GM10266 (cell line): ENCODE data around the gene C20orf204.

Experiments used
- DNase-seq: peaks from one replicate; pipeline ENCODE4 v3.0.0; 2012; ENCODE audit errors: extremely low spot score
- TF ChIP-seq, protein P1 (sequence below): IDR thresholded peaks from 2 replicates; pipeline ENCODE4 v1.5.1; 2012; ENCODE audit warnings: mild to moderate bottlenecking, low read depth; ENCODE audit not compliant: control insufficient read depth, insufficient read depth; ENCODE audit errors: missing control alignments

C20orf204 gene

DNA sequence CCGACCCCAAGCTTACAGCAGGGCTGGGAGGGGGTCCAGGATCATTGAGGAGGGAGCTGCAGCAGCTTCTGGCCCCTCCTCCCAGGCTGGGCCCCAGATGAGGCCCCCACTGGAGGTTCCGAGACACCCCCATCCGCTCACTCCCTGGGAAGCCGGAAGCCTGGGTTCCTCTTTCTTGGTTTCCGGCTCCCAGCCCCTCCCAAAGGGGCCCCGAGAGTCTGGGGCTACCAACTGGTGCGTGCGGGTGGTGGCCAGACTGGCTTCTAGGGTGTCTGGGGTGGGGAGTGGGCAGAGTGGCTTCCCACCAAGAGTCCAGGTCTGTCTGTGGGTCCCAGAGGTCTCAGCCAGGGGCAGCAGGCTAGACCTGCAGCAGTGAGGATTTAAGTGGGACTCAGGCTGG is 41.1 kb downstream of the C20orf204 start:
- TF ChIP-seq, protein P1, sequence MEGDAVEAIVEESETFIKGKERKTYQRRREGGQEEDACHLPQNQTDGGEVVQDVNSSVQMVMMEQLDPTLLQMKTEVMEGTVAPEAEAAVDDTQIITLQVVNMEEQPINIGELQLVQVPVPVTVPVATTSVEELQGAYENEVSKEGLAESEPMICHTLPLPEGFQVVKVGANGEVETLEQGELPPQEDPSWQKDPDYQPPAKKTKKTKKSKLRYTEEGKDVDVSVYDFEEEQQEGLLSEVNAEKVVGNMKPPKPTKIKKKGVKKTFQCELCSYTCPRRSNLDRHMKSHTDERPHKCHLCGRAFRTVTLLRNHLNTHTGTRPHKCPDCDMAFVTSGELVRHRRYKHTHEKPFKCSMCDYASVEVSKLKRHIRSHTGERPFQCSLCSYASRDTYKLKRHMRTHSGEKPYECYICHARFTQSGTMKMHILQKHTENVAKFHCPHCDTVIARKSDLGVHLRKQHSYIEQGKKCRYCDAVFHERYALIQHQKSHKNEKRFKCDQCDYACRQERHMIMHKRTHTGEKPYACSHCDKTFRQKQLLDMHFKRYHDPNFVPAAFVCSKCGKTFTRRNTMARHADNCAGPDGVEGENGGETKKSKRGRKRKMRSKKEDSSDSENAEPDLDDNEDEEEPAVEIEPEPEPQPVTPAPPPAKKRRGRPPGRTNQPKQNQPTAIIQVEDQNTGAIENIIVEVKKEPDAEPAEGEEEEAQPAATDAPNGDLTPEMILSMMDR: no peak
- DNase-seq: peak; percentile 73

DNA sequence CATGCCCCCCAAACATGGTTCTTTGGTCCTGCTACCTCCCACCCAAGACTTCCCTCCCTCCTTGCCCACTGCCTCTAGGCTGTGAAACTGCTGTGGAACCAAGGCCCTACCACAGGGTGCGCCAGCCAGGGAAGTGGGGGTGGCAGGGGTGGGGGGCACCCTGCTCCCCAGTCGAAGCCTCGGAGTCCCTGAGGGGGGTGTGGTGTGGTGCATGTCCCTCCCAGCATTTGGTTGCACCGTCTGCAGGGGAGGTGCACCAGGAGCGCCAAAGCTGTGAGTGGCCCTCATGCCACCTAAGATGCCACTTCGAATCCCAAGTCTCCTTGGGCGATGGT is 41.5 kb downstream of the C20orf204 start:
- TF ChIP-seq, protein P1: no peak

DNA sequence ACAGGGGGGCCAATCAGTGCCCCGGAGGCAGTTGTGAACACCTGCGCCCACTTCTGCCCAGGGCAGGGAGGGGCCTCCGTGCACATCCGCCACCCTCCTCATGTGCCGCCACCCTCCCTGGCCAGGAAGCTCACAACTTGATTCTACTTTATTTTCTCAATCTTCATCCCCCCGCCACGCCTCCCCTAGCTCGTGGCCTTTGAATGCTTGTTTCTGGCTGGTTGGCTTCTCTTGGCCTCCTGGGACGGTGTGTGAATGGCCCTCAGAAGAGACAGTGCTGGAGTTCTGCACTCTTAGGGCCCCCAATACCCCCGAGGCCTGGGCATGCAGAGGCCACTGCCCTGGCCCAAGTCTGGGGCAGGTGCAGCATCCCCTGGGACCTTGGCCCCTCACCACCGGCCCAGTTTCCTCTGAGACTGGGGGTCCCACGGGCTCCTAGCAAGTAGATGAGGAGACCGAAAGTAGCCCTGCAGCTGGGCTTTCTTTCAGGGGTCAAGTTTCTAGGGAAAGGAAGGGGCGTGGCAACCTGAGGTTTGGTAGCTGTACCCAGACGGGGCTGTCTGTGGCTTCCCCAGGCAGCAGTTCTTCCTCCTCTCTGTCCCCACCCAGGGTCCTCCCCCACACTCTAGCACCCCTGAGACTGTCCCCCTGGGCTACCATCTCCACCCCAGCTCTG is 42.0 kb downstream of the C20orf204 start:
- no peak for DNase-seq
- TF ChIP-seq, protein P1: no peak

More for the DNA sequence above, 41.5 kb downstream of the C20orf204 start:
- no peak for DNase-seq

DNA sequence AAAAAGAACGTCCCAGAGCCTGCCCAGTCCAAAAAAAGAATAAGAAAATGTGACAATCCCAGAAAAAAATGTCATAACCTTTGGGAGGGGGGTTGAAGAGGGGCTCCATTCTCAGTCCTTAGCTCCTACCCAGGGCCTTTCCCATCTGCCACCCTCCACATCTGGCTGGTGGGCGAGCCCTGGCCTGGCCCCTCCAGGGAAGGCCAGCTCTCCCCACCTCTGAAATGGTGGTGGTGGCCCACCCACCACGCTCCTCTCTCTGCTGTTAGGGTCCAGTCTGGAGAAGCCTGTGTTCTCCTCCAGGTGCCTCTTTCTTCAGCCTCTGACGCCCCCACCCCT is 42.9 kb downstream of the C20orf204 start:
- DNase-seq: no peak
- TF ChIP-seq, protein P1: no peak

DNA sequence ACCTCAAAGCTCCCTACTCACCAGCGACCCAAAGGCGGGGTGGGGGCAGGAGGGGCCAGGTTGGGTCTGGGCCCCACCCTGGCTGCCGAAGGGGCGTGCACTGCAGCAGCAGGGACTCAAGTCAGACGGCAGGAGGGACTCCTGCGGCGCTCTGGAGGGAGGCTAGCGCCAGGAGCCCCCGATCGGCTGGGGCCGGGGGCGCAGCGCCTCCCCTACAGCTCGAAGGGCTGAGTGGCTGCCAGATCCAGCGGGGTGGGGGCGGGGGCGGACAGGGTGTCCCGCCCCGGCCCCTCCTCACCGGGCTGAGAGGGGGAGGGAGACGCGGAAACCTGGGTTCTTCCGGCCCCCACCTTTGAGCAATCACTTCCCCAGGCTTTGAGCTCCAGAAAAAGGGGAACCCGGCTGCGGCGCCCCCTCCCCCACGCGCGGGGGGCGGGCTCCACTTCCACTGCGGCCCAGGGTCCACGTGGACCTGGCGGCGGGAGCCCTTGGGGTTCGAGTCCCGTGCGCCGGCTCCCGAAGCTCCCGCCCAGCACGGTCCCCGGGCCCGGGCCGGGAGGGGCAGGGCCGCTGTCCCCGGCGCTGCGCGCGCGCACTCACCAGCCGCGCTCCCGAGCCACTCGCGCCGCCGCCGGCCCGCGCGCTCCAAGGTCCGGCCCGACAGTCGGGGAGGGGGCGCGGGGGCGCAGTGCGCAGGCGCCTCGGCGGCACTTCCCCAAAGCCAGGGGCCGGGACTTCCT is 43.5 kb downstream of the C20orf204 start, which contains the start of gene RGS19:
TSS of gene RGS19 (minus strand) at position 246 of the 740 bp plus-strand sequence. CDS start 2,632 bp downstream, outside the sequence.
- DNase-seq: peak; percentile 97
- TF ChIP-seq, protein P1: no peak

DNA sequence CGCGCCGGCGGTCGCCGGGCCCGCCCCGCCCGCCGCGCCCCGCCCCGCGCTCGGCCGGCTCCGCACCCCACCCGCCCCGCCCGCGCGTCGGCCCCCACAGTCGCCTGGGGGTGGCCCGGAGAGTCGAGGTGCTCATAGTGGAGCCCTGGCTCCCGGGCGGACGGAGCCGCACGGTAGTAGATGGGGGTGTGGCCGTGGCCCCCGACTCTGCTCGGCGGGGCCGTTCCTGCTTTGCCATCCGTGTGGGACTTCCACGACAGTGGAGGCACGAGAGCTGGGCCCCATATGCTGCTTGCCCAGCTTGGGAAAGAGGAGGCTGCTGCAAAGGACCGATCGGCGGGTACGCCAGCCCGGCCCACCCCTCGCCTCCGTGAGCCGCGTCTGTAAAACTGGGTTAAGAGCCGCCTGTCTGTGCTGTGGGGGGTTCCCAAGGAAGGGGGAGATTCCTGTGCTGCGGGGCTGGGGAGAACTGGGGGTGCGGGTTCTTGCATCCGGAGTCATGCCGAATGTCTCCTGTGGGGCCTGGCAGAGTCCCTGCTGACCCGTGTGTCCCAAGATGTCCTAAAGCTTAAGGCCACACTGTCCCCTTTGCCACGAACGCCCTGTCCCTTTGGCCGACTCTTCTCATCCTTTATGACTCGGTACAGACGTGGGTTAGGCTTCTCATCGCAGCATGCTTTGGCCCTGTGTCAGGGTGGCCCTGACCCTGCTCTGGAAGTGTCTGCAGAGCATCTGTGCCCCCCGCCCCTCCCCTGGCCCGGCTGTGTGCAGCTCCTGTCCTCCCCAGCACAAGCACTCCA is 44.2 kb downstream of the C20orf204 start, which contains the start of gene OPRL1:
TSS of gene OPRL1 (plus strand) at position 70 of the 800 bp plus-strand sequence. CDS start 12,639 bp downstream, outside the sequence.
- no peak for DNase-seq
- TF ChIP-seq, protein P1: no peak
